HCT116 (cell line): ENCODE data around the gene CARD10. TPM values are rescaled to one million over a fixed set of nuclear protein-coding genes. Genes with fewer than 3 reads are reported as not detected.

Experiments used
- ATAC-seq: fragments of 200-7000 bp; cut with Tn5 transposase; 2 replicates; pipeline ENCODE4 v1.9.1; 2020; ENCODE audit warnings: mild to moderate bottlenecking, moderate library complexity
- BruUV-seq: library from RNA; stranded (reverse); fragments of 400-500 nt; replicated peaks from 2 replicates; lab custom pipeline; 2021; lab: Mats Ljungman, UMichigan
- CTCF ChIA-PET: fragments of 300-600 bp; sonication (Branson Sonifier 250); formaldehyde crosslinking; loops from one replicate; lab custom pipeline; 2021; ENCODE audit warnings: antibody characterized with exemption; lab: Charles Lee
- POLR2A ChIA-PET: fragments of 300-600, 350-600 bp; sonication (Branson Sonifier 250); formaldehyde crosslinking; loops from one replicate; lab custom pipeline; 2021; ENCODE audit warnings: antibody characterized with exemption; lab: Charles Lee
- RAD21 ChIA-PET, 2 experiments: fragments of 300-600 bp; sonication (Branson Sonifier 250); formaldehyde crosslinking; loops; one replicate each; lab custom pipeline; 2023; ENCODE audit warnings: low total read pairs in 2 of 2; ENCODE audit not compliant: uncharacterized antibody in 2 of 2, unreplicated experiment in 2 of 2, low non-redundant PET in 1 of 2; lab: Charles Lee
- DNase-seq: peaks from one replicate; pipeline ENCODE4 v3.0.0-alpha.2; 2010; ENCODE audit warnings: low read depth, low spot score
- H2AFZ ChIP-seq: fragments of 200-600 bp; shearing (Covaris generic), sonication (generic); 2 replicates; pipeline ENCODE4 v1.6.1; 2017; ENCODE audit warnings: low read depth, mixed run types, mixed read lengths, antibody characterized with exemption, low read length; ENCODE audit not compliant: poor library complexity, severe bottlenecking
- H3K27ac ChIP-seq: 2 replicates; pipeline ENCODE4 v1.5.1; 2012; ENCODE audit warnings: low read depth, low read length
- H3K27me3 ChIP-seq: fragments of 200-600 bp; sonication (generic); 2 replicates; pipeline ENCODE4 v1.6.1; 2016; ENCODE audit warnings: mixed run types, low read length, mixed read lengths; ENCODE audit not compliant: insufficient read depth
- H3K36me3 ChIP-seq, 2 experiments: fragments of 200-500 bp in 1 of 2; fragments of 200-600 bp in 1 of 2; sonication (Bioruptor generic) in 1 of 2; sonication (generic) in 1 of 2; 2 replicates each; pipeline versions ENCODE4 v1.5.1 to v1.6.1; 2014 to 2016; ENCODE audit warnings: low read length in 2 of 2, inconsistent platforms in 1 of 2, mixed read lengths in 1 of 2, mixed run types in 1 of 2; ENCODE audit not compliant: insufficient read depth in 2 of 2, control insufficient read depth in 1 of 2
- H3K4me1 ChIP-seq, 2 experiments: fragments of 200-600 bp in 1 of 2; sonication (generic) in 1 of 2; 2 replicates each; pipeline versions ENCODE4 v1.5.1 to v1.6.1; 2012 to 2017; ENCODE audit warnings: low read length in 2 of 2, inconsistent platforms in 1 of 2, mild to moderate bottlenecking in 1 of 2, mixed read lengths in 1 of 2, mixed run types in 1 of 2, moderate library complexity in 1 of 2; ENCODE audit not compliant: insufficient read depth in 2 of 2, control insufficient read depth in 1 of 2
- H3K4me2 ChIP-seq: fragments of 200-600 bp; sonication (generic); 2 replicates; pipeline ENCODE4 v1.6.1; 2017; ENCODE audit warnings: mixed run types, low read length, mixed read lengths
- H3K4me3 ChIP-seq, 2 experiments: fragments of 200-600 bp in 1 of 2; sonication (generic) in 1 of 2; replicated peaks in 1 of 2; 2 replicates each; pipeline ENCODE4 v1.5.1; 2011 to 2016; ENCODE audit warnings: low read length in 2 of 2, control low read depth in 1 of 2, low read depth in 1 of 2, mild to moderate bottlenecking in 1 of 2, mixed read lengths in 1 of 2, mixed run types in 1 of 2
- H3K79me2 ChIP-seq: fragments of 200-600 bp; sonication (generic); 2 replicates; pipeline ENCODE4 v1.6.1; 2017; ENCODE audit warnings: mild to moderate bottlenecking, mixed run types, low read length, moderate library complexity, mixed read lengths; ENCODE audit not compliant: insufficient read depth
- H3K9ac ChIP-seq: fragments of 200-600 bp; sonication (generic); 2 replicates; pipeline ENCODE4 v1.6.1; 2016; ENCODE audit warnings: low read length, mixed read lengths
- H3K9me2 ChIP-seq: fragments of 200-600 bp; sonication (generic), shearing (Covaris generic); 2 replicates; pipeline ENCODE4 v1.6.1; 2017; ENCODE audit warnings: mixed run types, mild to moderate bottlenecking, moderate library complexity; ENCODE audit not compliant: insufficient read depth
- H3K9me3 ChIP-seq, 2 experiments: fragments of 200-500 bp in 1 of 2; fragments of 200-600 bp in 1 of 2; sonication (Bioruptor generic) in 1 of 2; sonication (generic) in 1 of 2; 2 replicates each; pipeline ENCODE4 v1.6.1; 2014 to 2017; ENCODE audit warnings: low read length in 2 of 2, mixed read lengths in 2 of 2, inconsistent platforms in 1 of 2, low read depth in 1 of 2, mild to moderate bottlenecking in 1 of 2, mixed run types in 1 of 2, moderate library complexity in 1 of 2; ENCODE audit not compliant: control insufficient read depth in 1 of 2, insufficient read depth in 1 of 2
- H4K20me1 ChIP-seq: fragments of 200-600 bp; sonication (generic), shearing (Covaris generic); 2 replicates; pipeline ENCODE4 v1.6.1; 2017; ENCODE audit warnings: mixed run types, mild to moderate bottlenecking, moderate library complexity; ENCODE audit not compliant: insufficient read depth
- CEBPB ChIP-seq: IDR thresholded peaks from 2 replicates; pipeline ENCODE4 v1.6.1; 2012; ENCODE audit warnings: low read depth
- EZH2 ChIP-seq: fragments of 200-600 bp; sonication (generic); IDR thresholded peaks from 2 replicates; pipeline ENCODE4 v1.6.1; 2017; ENCODE audit warnings: antibody characterized with exemption, mixed run types
- JUND ChIP-seq: IDR thresholded peaks from 2 replicates; pipeline ENCODE4 v1.6.1; 2012
- POLR2A ChIP-seq: IDR thresholded peaks from 2 replicates; pipeline ENCODE4 v1.7.0; 2011; ENCODE audit warnings: borderline replicate concordance; ENCODE audit not compliant: insufficient read depth, insufficient read length; ENCODE audit errors: extremely low read depth
- RAD21 ChIP-seq: IDR thresholded peaks from 2 replicates; pipeline ENCODE4 v1.6.1; 2012; ENCODE audit warnings: low read depth, mild to moderate bottlenecking
- REST ChIP-seq: IDR thresholded peaks from 2 replicates; pipeline ENCODE4 v1.6.1; 2012; ENCODE audit warnings: low read depth
- SIN3A ChIP-seq: IDR thresholded peaks from 2 replicates; pipeline ENCODE4 v1.6.1; 2012; ENCODE audit warnings: low read depth
- SRF ChIP-seq: IDR thresholded peaks from 2 replicates; pipeline ENCODE4 v1.6.1; 2012; ENCODE audit warnings: low read depth
- TCF7L2 ChIP-seq: IDR thresholded peaks from 2 replicates; pipeline ENCODE4 v1.7.0; 2011; ENCODE audit warnings: borderline replicate concordance, inconsistent platforms; ENCODE audit not compliant: insufficient read depth, insufficient read length; ENCODE audit errors: extremely low read depth
- intact Hi-C: fragments of 100-400 bp; cut with micrococcal nuclease; formaldehyde crosslinking; loops from 2 replicates; pipeline ENCODE4 v1.10.0; 2022
- total RNA-seq: library from RNA; stranded (reverse); gene quantifications from one replicate; pipeline ENCODE4 v1.2.1, GENCODE V29; 2021; ENCODE audit not compliant: unreplicated experiment

Gene CARD10
- total RNA-seq, 1 experiment from 2014 or later = 32.0 TPM

GRCh38 chr22:37489983-37490382, 29.2 kb downstream of the CARD10 start:
- peaks cover 15 to 40% of the 10 kb centered on the region in 2 experiments for H3K4me1 ChIP-seq
- H3K27me3 ChIP-seq = no peaks in the 10 kb centered on the region
- ChIA-PET RAD21 (no interaction called here), POLR2A (no interaction called here), CTCF (interaction anchor here (1.5 kb wide), 1 partner anchor 18 kb away, joined by 3 read pairs; no protein-coding TSS in a partner anchor)
- ATAC-seq (no peak), DNase-seq (no peak)
- H2AFZ ChIP-seq = no peak overlapping the region
- H3K4me3 ChIP-seq = no peak overlapping the region
- BruUV-seq = no TSS peak
- intact Hi-C loops = no loop called here
- no peaks in the 10 kb centered on the region for H3K9me3 ChIP-seq
- H3K79me2 ChIP-seq = no peaks in the 10 kb centered on the region
- no peak overlapping the region for H3K27ac ChIP-seq
- peaks cover 0 to 7% of the 10 kb centered on the region in 2 experiments; a peak in 2 of 4 replicates for H3K36me3 ChIP-seq
- H3K9me2 ChIP-seq = no peaks in the 10 kb centered on the region
- H3K4me2 ChIP-seq = no peak overlapping the region
- TF ChIP-seq JUND (no peak), EZH2 (no peak), SIN3A (no peak), RAD21 (no peak), SRF (no peak), REST (no peak), CEBPB (no peak), POLR2A (no peak), TCF7L2 (no peak)
- H3K9ac ChIP-seq = no peak overlapping the region
- no peaks in the 10 kb centered on the region for H4K20me1 ChIP-seq
